Measurements from ENCODE around the gene ADA.

The ADA gene

GRCh38 chr20:44574372-44574771 is 77.1 kb downstream of the ADA start:
- DNase-seq, result no peak

GRCh38 chr20:44573501-44573869 is 78.0 kb downstream of the ADA start:
- DNase-seq, result no peak

DNA sequence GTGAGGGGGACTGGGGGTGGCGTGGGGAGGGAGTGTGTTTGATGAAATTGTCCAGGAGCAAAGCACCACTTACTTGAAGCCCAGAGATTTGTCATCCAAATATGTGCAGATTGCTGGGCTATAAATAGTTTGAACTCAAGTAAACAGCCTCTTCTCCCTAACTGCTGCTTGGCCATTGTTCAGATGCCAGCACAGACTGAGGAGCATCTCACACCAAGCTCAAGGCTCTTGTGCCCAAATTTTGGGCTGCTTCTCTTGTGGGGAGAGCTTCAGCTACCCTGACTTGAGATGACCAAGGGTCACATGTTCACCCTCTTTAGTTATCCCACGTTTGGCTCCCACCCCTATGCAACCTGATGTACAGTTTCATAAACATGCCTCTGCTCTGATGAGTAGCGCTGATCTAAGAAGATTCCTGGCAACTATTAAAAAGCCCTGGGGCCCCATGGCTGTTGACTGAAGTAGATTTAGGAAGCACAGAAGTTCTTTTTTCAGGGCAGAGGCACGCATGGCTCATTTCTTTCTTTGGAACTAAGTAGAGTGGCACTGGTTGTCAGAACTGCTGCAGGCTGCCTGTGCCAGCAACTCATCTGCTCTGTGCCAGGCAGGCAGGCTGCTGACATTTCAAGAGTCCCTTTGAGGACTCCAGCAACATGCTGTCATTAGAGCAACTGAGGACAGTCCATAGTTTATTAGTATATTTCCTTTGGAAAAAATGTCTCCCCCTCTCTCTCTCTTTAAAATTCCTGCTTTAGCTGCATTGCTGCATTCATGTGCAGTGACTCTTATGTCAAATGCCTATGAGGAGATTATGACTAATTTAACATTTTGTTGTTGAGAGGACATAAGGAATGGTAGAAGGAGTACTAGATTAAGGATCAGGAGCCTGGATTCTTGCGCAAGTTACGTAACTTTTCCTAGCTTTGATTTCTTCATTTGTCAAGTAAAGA is 78.7 kb downstream of the ADA start:
- no peak for DNase-seq

- DNase-seq, result no peak
Measured at GRCh38 chr20:44571362-44571988, 80.0 kb downstream of the ADA start.

- DNase-seq, result no peak
Measured at GRCh38 chr20:44570367-44570766, 81.1 kb downstream of the ADA start.

All from NCI-H774 (cell line).